HG02759 (cell line): Measurements from ENCODE around the gene CCDC40.
"Not testable (repeated sequence)": the region's sequence is repeated elsewhere in the genome, so short reads cannot be mapped to it uniquely, and the experiment has no call there.

Experiments
- ATAC-seq: cut with Tn5 transposase; IDR thresholded peaks from one replicate; pipeline ENCODE4 v1.9.1; 2021; ENCODE audit warnings: mild to moderate bottlenecking, moderate library complexity; ENCODE audit not compliant: unreplicated experiment

Gene CCDC40

GRCh38 chr17:80035937-80036714 is at the start of gene CCDC40:
Gene CCDC40, plus strand, starts transcription at chr17:80036642. Its CDS starts 21 bp downstream, at chr17:80036663.
- ATAC-seq: peak; percentile 77

- no peak for ATAC-seq
Observed at GRCh38 chr17:79987187-79987934, 49.1 kb upstream of the CCDC40 start.

GRCh38 chr17:79987935-79988184 is 48.6 kb upstream of the CCDC40 start:
- no peak for ATAC-seq

- no peak for ATAC-seq
Observed at GRCh38 chr17:79988185-79988971, 48.1 kb upstream of the CCDC40 start.

GRCh38 chr17:79989106-79989835 is 47.2 kb upstream of the CCDC40 start:
- ATAC-seq: no peak

GRCh38 chr17:79990051-79990592 is 46.3 kb upstream of the CCDC40 start:
- ATAC-seq: no peak

- ATAC-seq: no peak
Observed at GRCh38 chr17:79990704-79991103, 45.7 kb upstream of the CCDC40 start.

GRCh38 chr17:79991140-79991923 is 45.1 kb upstream of the CCDC40 start:
- ATAC-seq: no peak

- no peak for ATAC-seq
Observed at GRCh38 chr17:79991924-79992648, 44.4 kb upstream of the CCDC40 start.

GRCh38 chr17:79992649-79993389 is 43.6 kb upstream of the CCDC40 start:
- ATAC-seq: no peak

- ATAC-seq: no peak
Observed at GRCh38 chr17:79993390-79994227, 42.8 kb upstream of the CCDC40 start.

GRCh38 chr17:79994228-79994569 is 42.2 kb upstream of the CCDC40 start:
- not testable (repeated sequence) for ATAC-seq

GRCh38 chr17:79994602-79995001 is 41.8 kb upstream of the CCDC40 start:
- no peak for ATAC-seq

GRCh38 chr17:79995696-79996095 is 40.7 kb upstream of the CCDC40 start:
- no peak for ATAC-seq

GRCh38 chr17:79996291-79996690 is 40.2 kb upstream of the CCDC40 start:
- ATAC-seq: no peak

GRCh38 chr17:79997011-79997660 is 39.3 kb upstream of the CCDC40 start:
- ATAC-seq: no peak

- ATAC-seq: no peak
Observed at GRCh38 chr17:80000136-80000535, 36.3 kb upstream of the CCDC40 start.
